Testis (tissue), 5 donors: Measurements from ENCODE around the gene S100A5. TPM values are rescaled to one million over a fixed set of nuclear protein-coding genes. Genes with fewer than 3 reads are reported as not detected.
"Not testable (repeated sequence)": the region's sequence is repeated elsewhere in the genome, so short reads cannot be mapped to it uniquely, and the experiment has no call there.

ENCODE experiments used
- DNase-seq: peaks from one replicate; pipeline ENCODE4 v3.0.0-alpha.2; 2019
- H3K27ac ChIP-seq, 2 donors: fragments of 200-600 bp; sonication (generic); one replicate each; pipeline ENCODE4 v1.5.1; 2019
- H3K27me3 ChIP-seq: fragments of 200-600 bp; sonication (generic); one replicate; pipeline ENCODE4 v1.5.1; 2019
- H3K36me3 ChIP-seq: fragments of 200-600 bp; sonication (generic); one replicate; pipeline ENCODE4 v1.5.1; 2017; ENCODE audit warnings: low read depth; ENCODE audit errors: missing control alignments
- H3K4me1 ChIP-seq: fragments of 200-600 bp; sonication (generic); one replicate; pipeline ENCODE4 v1.5.1; 2019
- H3K4me3 ChIP-seq, 2 donors: fragments of 200-600 bp; sonication (generic); one replicate each; pipeline ENCODE4 v1.5.1; 2017 to 2019
- H3K9me3 ChIP-seq: fragments of 200-600 bp; sonication (generic); one replicate; pipeline ENCODE4 v1.5.1; 2017
- POLR2A ChIP-seq: fragments of 450-650 bp; IDR thresholded peaks from one replicate; pipeline ENCODE4 v1.6.1; 2017; ENCODE audit warnings: antibody characterized with exemption, mild to moderate bottlenecking, moderate library complexity
- WGBS, 2 donors: methylation state at CpG; one replicate each; pipeline ENCODE4 v1.1.5; 2018; 5-methylcytosine and 5-hydroxymethylcytosine counted together
- intact Hi-C: fragments of 100-400 bp; cut with DNase I; formaldehyde crosslinking; loops from one replicate; pipeline ENCODE4 v1.15.1; 2023; ENCODE audit warnings: low total_unique reads
- long read RNA-seq, 2 donors: transcript quantifications; one replicate each; lab custom pipeline, GENCODE V29; 2026
- polyA plus RNA-seq: library from polyadenylated mRNA; stranded (reverse); fragments of 350-450 nt; fragmentation: Illumina TruSeq; extraction: RNeasy Lipid Tissue Mini Kit (QIAGEN cat#74804); gene quantifications from one replicate; pipeline ENCODE4 v1.2.3, GENCODE V29; 2014; ENCODE audit warnings: low read depth, low replicate concordance; ENCODE audit not compliant: insufficient read depth
- total RNA-seq, 2 donors: library from RNA; depleted of rRNA; stranded (reverse); fragments of >200 nt; gene quantifications; one replicate each; pipeline ENCODE4 v1.2.3, GENCODE V29; 2016
- TF ChIP-seq, protein P1 (sequence below), 3 experiments: fragments of 450-650 bp in 2 of 3; fragments of 200-600 bp in 1 of 3; sonication (generic) in 1 of 3; IDR thresholded peaks; one replicate each; pipeline ENCODE4 v1.5.1; 2016 to 2019; ENCODE audit warnings: antibody characterized with exemption in 3 of 3, mild to moderate bottlenecking in 2 of 3, moderate library complexity in 1 of 3

Gene S100A5, protein sequence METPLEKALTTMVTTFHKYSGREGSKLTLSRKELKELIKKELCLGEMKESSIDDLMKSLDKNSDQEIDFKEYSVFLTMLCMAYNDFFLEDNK
- 1 to 10 TPM in 1 of 2 donors, not detected in 1; 1.3 TPM for total RNA-seq
- polyA plus RNA-seq, result not detected
- long read RNA-seq, donor 1, result 0 reads
- long read RNA-seq, donor 2, result 0 reads

DNA sequence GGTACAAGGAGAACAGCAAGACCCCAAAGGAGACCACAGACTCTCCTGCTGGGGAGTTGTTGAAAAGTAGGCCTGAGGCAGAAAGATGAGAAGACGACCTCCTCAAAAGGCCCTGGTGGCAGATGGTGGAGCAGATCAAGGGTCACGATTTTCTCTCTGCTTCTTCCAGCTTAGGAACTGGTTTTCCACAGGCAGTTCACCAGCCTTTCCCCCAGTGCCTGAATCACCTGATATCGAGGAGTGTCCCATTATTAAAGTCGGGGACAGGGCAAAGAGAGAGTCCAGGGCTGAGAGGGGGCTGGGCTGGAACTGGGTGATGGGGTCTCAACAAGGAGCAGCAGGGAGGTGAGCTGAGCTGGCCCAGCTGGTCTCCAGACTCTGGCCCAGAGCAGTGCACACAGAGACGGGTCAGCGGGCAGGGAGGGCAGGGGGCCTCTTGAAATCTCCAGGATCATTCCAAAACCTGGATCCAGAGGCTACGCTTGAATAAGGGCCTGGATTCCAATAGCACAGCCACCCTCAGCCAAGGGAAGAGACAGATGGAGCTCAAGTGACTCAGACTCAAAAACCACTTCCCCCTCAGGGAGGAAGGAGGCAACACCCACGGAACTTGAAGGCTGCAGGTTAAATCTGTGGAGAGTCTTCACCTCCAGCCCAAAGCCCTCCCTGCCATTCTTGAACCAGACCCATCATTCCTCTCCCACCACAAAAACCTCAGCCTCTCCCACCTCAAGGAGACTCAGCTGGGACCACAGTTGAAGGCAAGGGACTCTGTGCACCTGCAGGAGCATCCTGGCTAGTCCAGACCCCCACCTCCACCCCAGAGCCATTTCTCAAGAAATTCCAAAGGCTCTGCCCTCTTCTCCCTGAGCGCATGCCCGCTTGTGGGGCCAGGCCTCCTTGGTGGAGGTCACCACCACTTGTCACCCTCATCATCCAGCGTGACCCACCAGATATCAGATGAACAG, at the start of gene S100A5:
Gene S100A5, minus strand, starts transcription at position 541 of the 968 bp plus-strand sequence. CDS start 743 bp downstream, outside the sequence.
- Histone ChIP-seq H3K4me1 (peaks cover 6% of the 10 kb centered on the region), H3K36me3 (no peaks in the 10 kb centered on the region), H3K9me3 (no peaks in the 10 kb centered on the region), H3K27me3 (no peaks in the 10 kb centered on the region), H3K4me3 (no peak within 1 kb of the TSS), H3K27ac (no peak within 1 kb of the TSS)
- TF ChIP-seq POLR2A, result no peak
- TF ChIP-seq, protein P1, sequence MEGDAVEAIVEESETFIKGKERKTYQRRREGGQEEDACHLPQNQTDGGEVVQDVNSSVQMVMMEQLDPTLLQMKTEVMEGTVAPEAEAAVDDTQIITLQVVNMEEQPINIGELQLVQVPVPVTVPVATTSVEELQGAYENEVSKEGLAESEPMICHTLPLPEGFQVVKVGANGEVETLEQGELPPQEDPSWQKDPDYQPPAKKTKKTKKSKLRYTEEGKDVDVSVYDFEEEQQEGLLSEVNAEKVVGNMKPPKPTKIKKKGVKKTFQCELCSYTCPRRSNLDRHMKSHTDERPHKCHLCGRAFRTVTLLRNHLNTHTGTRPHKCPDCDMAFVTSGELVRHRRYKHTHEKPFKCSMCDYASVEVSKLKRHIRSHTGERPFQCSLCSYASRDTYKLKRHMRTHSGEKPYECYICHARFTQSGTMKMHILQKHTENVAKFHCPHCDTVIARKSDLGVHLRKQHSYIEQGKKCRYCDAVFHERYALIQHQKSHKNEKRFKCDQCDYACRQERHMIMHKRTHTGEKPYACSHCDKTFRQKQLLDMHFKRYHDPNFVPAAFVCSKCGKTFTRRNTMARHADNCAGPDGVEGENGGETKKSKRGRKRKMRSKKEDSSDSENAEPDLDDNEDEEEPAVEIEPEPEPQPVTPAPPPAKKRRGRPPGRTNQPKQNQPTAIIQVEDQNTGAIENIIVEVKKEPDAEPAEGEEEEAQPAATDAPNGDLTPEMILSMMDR (IDR thresholded peaks at IDR 0.05), result no peak
- DNase-seq, result no peak
- WGBS, 2 donors, result 90 to 91% methylated on average over 10 to 11 of the region's 11 CpGs
- intact Hi-C loops, result no loop called here

DNA sequence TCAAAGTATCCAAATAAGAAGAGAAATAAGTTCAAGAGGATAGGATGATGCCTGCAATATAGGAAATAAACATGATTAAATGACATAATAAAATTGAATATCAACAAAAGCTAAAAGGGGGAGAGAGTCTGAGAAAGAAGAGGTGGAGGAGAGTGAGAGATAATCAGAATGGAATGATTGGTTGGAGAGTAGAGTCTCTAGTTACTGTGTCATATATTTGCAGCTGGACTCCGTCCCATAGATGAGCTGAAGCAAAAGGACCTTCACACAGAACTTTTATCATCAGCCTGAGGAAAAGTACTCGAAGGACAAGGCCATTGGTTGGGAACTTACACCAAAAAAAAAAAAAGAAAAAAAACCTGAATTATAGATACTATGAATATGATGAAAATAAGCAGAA, 47.7 kb upstream of the S100A5 start:
- peak overlapping the region in 1 of 2 donors; percentile 37 for H3K27ac ChIP-seq
- WGBS, 2 donors, result 44 to 61% methylated on average over 2 of the region's 2 CpGs
- H3K4me1 ChIP-seq, result peaks cover 15% of the 10 kb centered on the region
- peak; percentile 44 for DNase-seq
- no peaks in the 10 kb centered on the region for H3K27me3 ChIP-seq
- intact Hi-C loops, result no loop called here
- H3K4me3 ChIP-seq, result no peak overlapping the region
- H3K36me3 ChIP-seq, result no peaks in the 10 kb centered on the region
- no peak for TF ChIP-seq POLR2A
- TF ChIP-seq, protein P1 (IDR thresholded peaks at IDR 0.05), result no peak
- H3K9me3 ChIP-seq, result no peaks in the 10 kb centered on the region

DNA sequence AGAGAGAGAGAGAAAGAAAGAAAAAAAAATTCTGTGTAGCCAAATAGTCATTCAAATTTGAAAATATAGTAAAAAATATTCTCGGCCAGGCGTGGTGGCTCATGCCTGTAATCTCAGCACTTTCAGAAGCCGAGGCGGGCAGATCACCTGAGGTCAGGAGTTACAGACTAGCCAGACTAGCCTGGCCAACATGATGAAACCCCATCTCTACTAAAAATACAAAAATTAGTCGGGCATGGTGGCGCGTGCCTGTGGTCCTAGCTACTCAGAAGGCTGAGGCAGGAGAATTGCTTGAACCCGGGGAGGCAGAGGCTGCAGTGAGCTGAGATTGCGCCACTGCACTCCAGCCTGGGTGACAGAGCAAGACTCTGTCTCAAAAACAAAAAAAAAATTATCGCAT, 47.3 kb upstream of the S100A5 start:
- H3K36me3 ChIP-seq, intact Hi-C loops, DNase-seq, H3K4me3 ChIP-seq, H3K9me3 ChIP-seq, H3K27me3 ChIP-seq: not testable (repeated sequence)
- peaks cover 15% of the 10 kb centered on the region for H3K4me1 ChIP-seq
- H3K27ac ChIP-seq, result peak overlapping the region; percentile 37 to 61
- WGBS, 2 donors, result 49 to 75% methylated on average over 10 of the region's 10 CpGs

DNA sequence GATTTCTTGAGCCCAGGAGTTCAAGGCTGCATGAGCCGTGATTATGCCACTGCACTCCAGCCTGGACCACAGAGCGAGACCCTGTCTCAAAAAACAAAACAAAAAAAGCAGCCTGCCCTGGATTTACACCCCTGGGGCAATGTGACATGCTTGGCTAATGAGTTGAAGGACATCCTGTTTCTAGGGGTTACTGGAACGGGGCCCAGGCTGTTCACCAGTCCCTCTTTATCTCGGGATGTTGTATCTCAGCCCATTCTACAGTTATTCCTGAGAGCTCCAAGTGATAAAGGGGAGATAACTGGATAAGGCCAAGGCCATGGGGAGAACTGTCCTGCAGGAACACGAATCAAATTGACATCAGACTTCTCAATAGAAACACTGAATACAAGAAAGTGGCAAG, 46.6 kb upstream of the S100A5 start:
- intact Hi-C loops, result no loop called here
- no peak for DNase-seq
- WGBS, 2 donors, result 47 to 66% methylated on average over 5 of the region's 5 CpGs
- Histone ChIP-seq H3K27ac (peak overlapping the region; percentile 37 to 61), H3K4me3 (no peak overlapping the region), H3K27me3 (no peaks in the 10 kb centered on the region), H3K4me1 (peaks cover 15% of the 10 kb centered on the region), H3K36me3 (no peaks in the 10 kb centered on the region), H3K9me3 (no peaks in the 10 kb centered on the region)
- TF ChIP-seq, protein P1 (IDR thresholded peaks at IDR 0.05), result no peak
- TF ChIP-seq POLR2A, result no peak

DNA sequence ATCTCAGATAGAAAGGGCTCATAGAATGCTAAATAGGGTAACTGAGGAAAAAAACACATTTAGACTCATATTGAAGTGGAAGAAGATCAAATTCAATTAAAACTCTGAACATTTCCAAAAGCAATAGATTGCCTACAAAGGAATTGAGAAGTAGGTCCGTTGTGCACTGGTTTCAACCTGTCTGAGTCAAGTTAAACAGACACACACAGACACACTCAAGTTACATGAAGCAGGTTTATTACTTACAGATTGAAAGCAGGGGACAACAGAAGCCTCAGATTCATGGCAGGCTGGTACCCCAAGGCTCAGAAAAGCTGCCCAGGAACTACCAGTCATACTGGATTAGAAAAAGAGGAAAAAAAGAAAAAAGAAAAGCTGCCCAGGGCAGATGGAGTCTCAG, 45.6 kb upstream of the S100A5 start:
- Histone ChIP-seq H3K27me3 (no peaks in the 10 kb centered on the region), H3K36me3 (no peaks in the 10 kb centered on the region), H3K27ac (peak overlapping the region in 1 of 2 donors; percentile 61), H3K4me1 (peaks cover 15% of the 10 kb centered on the region), H3K9me3 (no peaks in the 10 kb centered on the region), H3K4me3 (no peak overlapping the region)
- WGBS, 2 donors, result 55 to 69% methylated on average over 1 of the region's 1 CpG
- DNase-seq, result no peak
- intact Hi-C loops, result no loop called here
- no peak for TF ChIP-seq POLR2A
- TF ChIP-seq, protein P1 (IDR thresholded peaks at IDR 0.05), result no peak
